Stimulated activated memory B cell treated with anti-CD40 and anti-IgM and Interleukin-4, amounts not matched to agents 10 μg/mL and 1 μg/mL and 100 μg/mL, for 72 hours (primary cell): ENCODE results near the gene NEMF.
"Not testable (repeated sequence)": the region's sequence is repeated elsewhere in the genome, so short reads cannot be mapped to it uniquely, and the experiment has no call there.

Source experiments
- ATAC-seq: fragments of 150-1000 bp; cut with Tn5 transposase; 2 replicates; pipeline ENCODE4 v1.10.0; 2021
- H3K27ac Mint-ChIP-seq: one replicate; pipeline ENCODE4 v1.8.0; 2022; ENCODE audit warnings: mild to moderate bottlenecking, mixed read lengths
- H3K27me3 Mint-ChIP-seq: one replicate; pipeline ENCODE4 v1.8.0; 2022; ENCODE audit warnings: mixed read lengths
- H3K36me3 Mint-ChIP-seq: one replicate; pipeline ENCODE4 v1.8.0; 2022; ENCODE audit warnings: mixed read lengths
- H3K4me1 Mint-ChIP-seq: one replicate; pipeline ENCODE4 v1.8.0; 2022; ENCODE audit warnings: mixed read lengths
- H3K4me3 Mint-ChIP-seq: one replicate; pipeline ENCODE4 v1.8.0; 2022; ENCODE audit warnings: mild to moderate bottlenecking, moderate library complexity, mixed read lengths
- H3K9me3 Mint-ChIP-seq: one replicate; pipeline ENCODE4 v1.8.0; 2022; ENCODE audit warnings: mixed read lengths

Gene NEMF

GRCh38 chr14:49808780-49809179 lies 43.8 kb downstream of the NEMF start:
- no peak for ATAC-seq
- H3K4me3 Mint-ChIP-seq, result no peak overlapping the region
- H3K36me3 Mint-ChIP-seq, result peaks cover 60% of the 10 kb centered on the region
- no peak overlapping the region for H3K27ac Mint-ChIP-seq
- no peaks in the 10 kb centered on the region for H3K4me1 Mint-ChIP-seq
- no peaks in the 10 kb centered on the region for H3K27me3 Mint-ChIP-seq
- peaks cover 4% of the 10 kb centered on the region for H3K9me3 Mint-ChIP-seq

- Mint-ChIP-seq H3K4me1 (no peaks in the 10 kb centered on the region), H3K27ac (no peak overlapping the region), H3K36me3 (peaks cover 42% of the 10 kb centered on the region), H3K27me3 (no peaks in the 10 kb centered on the region), H3K4me3 (no peak overlapping the region), H3K9me3 (no peaks in the 10 kb centered on the region)
- ATAC-seq, result no peak
Observed at GRCh38 chr14:49796025-49796424, 56.6 kb downstream of the NEMF start.

GRCh38 chr14:49792618-49793017 lies 60.0 kb downstream of the NEMF start:
- H3K27me3 Mint-ChIP-seq, result no peaks in the 10 kb centered on the region
- no peak overlapping the region for H3K4me3 Mint-ChIP-seq
- H3K4me1 Mint-ChIP-seq, result no peaks in the 10 kb centered on the region
- H3K27ac Mint-ChIP-seq, result no peak overlapping the region
- no peak for ATAC-seq
- H3K9me3 Mint-ChIP-seq, result no peaks in the 10 kb centered on the region
- peaks cover 60% of the 10 kb centered on the region for H3K36me3 Mint-ChIP-seq

GRCh38 chr14:49786315-49786714 lies 66.3 kb downstream of the NEMF start:
- H3K9me3 Mint-ChIP-seq, result no peaks in the 10 kb centered on the region
- no peaks in the 10 kb centered on the region for H3K27me3 Mint-ChIP-seq
- no peak for ATAC-seq
- peaks cover 40% of the 10 kb centered on the region for H3K36me3 Mint-ChIP-seq
- H3K4me3 Mint-ChIP-seq, result no peak overlapping the region
- H3K27ac Mint-ChIP-seq, result no peak overlapping the region
- peaks cover 6% of the 10 kb centered on the region for H3K4me1 Mint-ChIP-seq

- Mint-ChIP-seq H3K27ac (no peak overlapping the region), H3K36me3 (peaks cover 34% of the 10 kb centered on the region), H3K27me3 (no peaks in the 10 kb centered on the region)
Observed at GRCh38 chr14:49783394-49784014, 69.1 kb downstream of the NEMF start.

GRCh38 chr14:49781040-49781439 lies 71.5 kb downstream of the NEMF start:
- not testable (repeated sequence) for ATAC-seq, H3K27me3 Mint-ChIP-seq

More at GRCh38 chr14:49783394-49784014, 69.1 kb downstream of the NEMF start:
- H3K4me3 Mint-ChIP-seq, result no peak overlapping the region
- peaks cover 6% of the 10 kb centered on the region for H3K4me1 Mint-ChIP-seq
- H3K9me3 Mint-ChIP-seq, result no peaks in the 10 kb centered on the region
- ATAC-seq, result no peak

GRCh38 chr14:49778421-49778820 lies 74.2 kb downstream of the NEMF start:
- no peak overlapping the region for H3K27ac Mint-ChIP-seq
- H3K36me3 Mint-ChIP-seq, result peaks cover 39% of the 10 kb centered on the region
- H3K4me3 Mint-ChIP-seq, result no peak overlapping the region
- ATAC-seq, result no peak
- no peaks in the 10 kb centered on the region for H3K9me3 Mint-ChIP-seq
- H3K27me3 Mint-ChIP-seq, result no peaks in the 10 kb centered on the region
- no peaks in the 10 kb centered on the region for H3K4me1 Mint-ChIP-seq

More at GRCh38 chr14:49781040-49781439, 71.5 kb downstream of the NEMF start:
- peaks cover 34% of the 10 kb centered on the region for H3K36me3 Mint-ChIP-seq
- H3K4me1 Mint-ChIP-seq, H3K4me3 Mint-ChIP-seq, H3K27ac Mint-ChIP-seq, H3K9me3 Mint-ChIP-seq: not testable (repeated sequence)

GRCh38 chr14:49774106-49774505 lies 78.5 kb downstream of the NEMF start:
- Mint-ChIP-seq H3K36me3 (peaks cover 23% of the 10 kb centered on the region), H3K27ac (no peak overlapping the region), H3K4me1 (peaks cover 16% of the 10 kb centered on the region), H3K4me3 (no peak overlapping the region), H3K27me3 (no peaks in the 10 kb centered on the region), H3K9me3 (no peaks in the 10 kb centered on the region)
- no peak for ATAC-seq

- not testable (repeated sequence) for ATAC-seq, H3K27ac Mint-ChIP-seq, H3K4me3 Mint-ChIP-seq, H3K9me3 Mint-ChIP-seq, H3K27me3 Mint-ChIP-seq
- Mint-ChIP-seq H3K36me3 (peaks cover 17% of the 10 kb centered on the region), H3K4me1 (peaks cover 31% of the 10 kb centered on the region)
Observed at GRCh38 chr14:49771691-49772090, 80.9 kb downstream of the NEMF start.

- peaks cover 32% of the 10 kb centered on the region for H3K4me1 Mint-ChIP-seq
- peak overlapping the region; percentile 98 for H3K27ac Mint-ChIP-seq
- no peak overlapping the region for H3K4me3 Mint-ChIP-seq
- ATAC-seq, result no peak
- H3K27me3 Mint-ChIP-seq, result no peaks in the 10 kb centered on the region
- peaks cover 8% of the 10 kb centered on the region for H3K36me3 Mint-ChIP-seq
- H3K9me3 Mint-ChIP-seq, result no peaks in the 10 kb centered on the region
Observed at GRCh38 chr14:49770212-49770817, 82.3 kb downstream of the NEMF start.

GRCh38 chr14:49769581-49770211 lies 82.9 kb downstream of the NEMF start:
- Mint-ChIP-seq H3K36me3 (peaks cover 2% of the 10 kb centered on the region), H3K27me3 (no peaks in the 10 kb centered on the region), H3K9me3 (no peaks in the 10 kb centered on the region), H3K27ac (peak overlapping the region; percentile 98), H3K4me1 (peaks cover 32% of the 10 kb centered on the region), H3K4me3 (peak overlapping the region; percentile 99)
- no peak for ATAC-seq

- peak overlapping the region; percentile 99 for H3K4me3 Mint-ChIP-seq
- H3K27me3 Mint-ChIP-seq, result no peaks in the 10 kb centered on the region
- H3K27ac Mint-ChIP-seq, result peak overlapping the region; percentile 98
- H3K36me3 Mint-ChIP-seq, result no peaks in the 10 kb centered on the region
- peaks cover 32% of the 10 kb centered on the region for H3K4me1 Mint-ChIP-seq
- H3K9me3 Mint-ChIP-seq, result no peaks in the 10 kb centered on the region
- no peak for ATAC-seq
Observed at GRCh38 chr14:49769171-49769570, 83.4 kb downstream of the NEMF start.

GRCh38 chr14:49768301-49769121 lies 84.1 kb downstream of the NEMF start:
- no peaks in the 10 kb centered on the region for H3K36me3 Mint-ChIP-seq
- peak overlapping the region; percentile 98 for H3K27ac Mint-ChIP-seq
- no peaks in the 10 kb centered on the region for H3K9me3 Mint-ChIP-seq
- H3K27me3 Mint-ChIP-seq, result no peaks in the 10 kb centered on the region
- peak overlapping the region; percentile 99 for H3K4me3 Mint-ChIP-seq
- peak; percentile 56 for ATAC-seq
- H3K4me1 Mint-ChIP-seq, result peaks cover 32% of the 10 kb centered on the region

GRCh38 chr14:49767571-49768300 lies 84.9 kb downstream of the NEMF start, which contains the start of gene KLHDC2:
KLHDC2 (plus strand) TSS chr14:49768153; CDS start chr14:49768469, 316 bp downstream.
- Mint-ChIP-seq H3K27ac (peak within 1 kb of the TSS; percentile 98), H3K4me3 (peak within 1 kb of the TSS; percentile 99), H3K36me3 (no peaks in the 10 kb centered on the region), H3K27me3 (no peaks in the 10 kb centered on the region), H3K9me3 (no peaks in the 10 kb centered on the region), H3K4me1 (peaks cover 32% of the 10 kb centered on the region)
- ATAC-seq, result peak; percentile 95

- Mint-ChIP-seq H3K27ac (peak overlapping the region; percentile 98), H3K36me3 (no peaks in the 10 kb centered on the region), H3K27me3 (no peaks in the 10 kb centered on the region), H3K9me3 (no peaks in the 10 kb centered on the region), H3K4me3 (peak overlapping the region; percentile 97), H3K4me1 (peaks cover 32% of the 10 kb centered on the region)
- ATAC-seq, result no peak
Observed at GRCh38 chr14:49767270-49767570, 85.4 kb downstream of the NEMF start.
